GM19043 (cell line): ENCODE measurements around the gene TXK.
"Not testable (repeated sequence)": the region's sequence is repeated elsewhere in the genome, so short reads cannot be mapped to it uniquely, and the experiment has no call there.

Source experiments
- ATAC-seq: cut with Tn5 transposase; IDR thresholded peaks from one replicate; pipeline ENCODE4 v1.9.1; 2021; ENCODE audit warnings: low read depth; ENCODE audit not compliant: unreplicated experiment

TXK gene

DNA sequence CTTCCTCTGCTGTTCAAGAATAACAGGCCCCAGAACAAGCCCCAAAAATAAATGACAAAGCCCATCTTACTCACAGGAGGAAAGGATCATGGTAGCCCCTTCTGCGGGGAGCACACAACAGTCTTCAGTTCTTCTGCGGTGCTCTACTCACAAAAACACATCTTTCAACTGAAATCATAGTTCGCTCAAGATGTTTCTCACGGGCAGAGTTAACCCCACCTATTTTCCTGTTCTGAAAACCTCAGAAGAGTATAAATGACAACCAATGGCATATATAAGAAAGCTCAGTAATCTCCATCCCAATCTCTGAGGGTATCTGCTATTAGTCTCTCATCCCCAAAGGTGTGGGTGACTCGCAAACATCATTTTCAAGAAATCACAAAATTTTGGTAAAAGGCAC is at the start of gene TXK:
TXK (minus strand) TSS at position 170 of the 400 bp plus-strand sequence; CDS start at position 90, 80 bp downstream.
- ATAC-seq, result no peak

DNA sequence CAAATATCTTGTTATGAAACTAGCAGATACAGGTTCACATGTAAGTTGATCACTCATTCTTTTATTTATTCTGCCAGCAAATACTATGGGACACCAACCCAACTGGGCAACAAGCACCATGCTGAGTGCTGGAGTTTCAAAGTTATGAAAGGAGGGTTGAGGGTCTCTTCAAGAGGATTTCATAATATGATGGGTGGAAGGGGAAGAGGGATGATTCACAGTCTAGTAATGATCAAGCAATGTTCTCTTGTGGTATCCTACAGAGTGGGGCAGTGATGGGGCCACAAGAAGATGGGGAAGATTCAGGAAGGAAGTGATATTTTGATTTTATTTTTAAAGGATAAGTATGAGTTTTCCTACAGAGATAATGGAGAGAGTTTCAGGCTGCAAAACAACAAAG is 46.2 kb upstream of the TXK start:
- ATAC-seq, result no peak

DNA sequence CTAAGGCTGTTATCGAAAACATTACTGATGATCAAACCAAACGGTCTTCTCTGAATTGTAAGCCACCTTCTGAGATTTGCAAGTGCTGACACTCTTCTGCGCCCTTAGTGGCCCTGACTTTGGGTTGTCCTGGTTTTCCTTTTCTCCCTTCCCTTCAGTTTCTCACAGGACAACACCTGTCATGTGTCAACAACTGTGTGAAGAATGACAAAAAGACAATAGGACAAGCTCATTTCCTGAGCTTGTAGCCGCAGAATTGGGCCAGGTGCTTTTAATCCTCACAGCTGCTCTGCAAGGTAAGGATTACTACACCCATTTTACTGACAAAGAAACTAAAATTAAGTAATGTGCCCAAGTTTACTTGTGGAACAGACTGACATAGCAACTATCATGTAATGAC is 44.9 kb upstream of the TXK start:
- no peak for ATAC-seq

DNA sequence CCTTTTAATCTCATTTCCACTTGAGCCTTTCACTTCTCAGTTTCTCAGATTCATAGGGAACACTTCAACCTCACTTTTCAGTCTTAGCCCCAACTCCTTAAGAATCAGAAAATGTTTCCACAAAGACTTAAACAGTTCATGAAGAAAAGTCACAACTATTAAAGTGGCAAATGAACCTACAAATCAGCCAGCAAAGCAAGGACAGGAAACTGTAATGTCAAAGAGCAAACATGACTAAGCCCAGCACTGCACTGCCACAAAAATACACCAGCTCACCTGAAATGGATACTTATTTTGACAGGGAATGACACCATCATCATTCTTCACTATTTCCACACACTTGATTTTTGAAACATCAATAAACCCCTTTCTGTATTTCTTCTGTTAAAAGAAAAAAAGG is 41.8 kb upstream of the TXK start:
- ATAC-seq, result no peak

DNA sequence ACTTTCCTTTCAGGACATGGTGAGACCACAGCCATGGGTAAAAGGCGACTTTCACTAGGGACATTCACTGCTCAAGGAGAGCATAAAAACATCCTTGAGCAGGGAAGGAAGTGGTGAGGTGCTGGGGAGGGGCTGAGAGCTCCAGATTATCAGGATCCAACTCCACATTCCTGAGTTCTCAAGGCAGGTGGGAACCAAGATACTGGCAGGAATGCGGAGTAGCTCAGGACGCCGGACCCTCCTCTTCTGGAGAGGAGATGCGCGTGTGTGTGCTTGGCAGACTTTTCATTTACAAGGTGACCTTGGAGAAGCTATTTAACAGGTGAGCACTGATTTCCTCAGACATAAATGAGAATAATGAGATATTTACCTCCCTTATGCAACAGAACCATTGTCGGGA is 41.3 kb upstream of the TXK start:
- ATAC-seq, result no peak

DNA sequence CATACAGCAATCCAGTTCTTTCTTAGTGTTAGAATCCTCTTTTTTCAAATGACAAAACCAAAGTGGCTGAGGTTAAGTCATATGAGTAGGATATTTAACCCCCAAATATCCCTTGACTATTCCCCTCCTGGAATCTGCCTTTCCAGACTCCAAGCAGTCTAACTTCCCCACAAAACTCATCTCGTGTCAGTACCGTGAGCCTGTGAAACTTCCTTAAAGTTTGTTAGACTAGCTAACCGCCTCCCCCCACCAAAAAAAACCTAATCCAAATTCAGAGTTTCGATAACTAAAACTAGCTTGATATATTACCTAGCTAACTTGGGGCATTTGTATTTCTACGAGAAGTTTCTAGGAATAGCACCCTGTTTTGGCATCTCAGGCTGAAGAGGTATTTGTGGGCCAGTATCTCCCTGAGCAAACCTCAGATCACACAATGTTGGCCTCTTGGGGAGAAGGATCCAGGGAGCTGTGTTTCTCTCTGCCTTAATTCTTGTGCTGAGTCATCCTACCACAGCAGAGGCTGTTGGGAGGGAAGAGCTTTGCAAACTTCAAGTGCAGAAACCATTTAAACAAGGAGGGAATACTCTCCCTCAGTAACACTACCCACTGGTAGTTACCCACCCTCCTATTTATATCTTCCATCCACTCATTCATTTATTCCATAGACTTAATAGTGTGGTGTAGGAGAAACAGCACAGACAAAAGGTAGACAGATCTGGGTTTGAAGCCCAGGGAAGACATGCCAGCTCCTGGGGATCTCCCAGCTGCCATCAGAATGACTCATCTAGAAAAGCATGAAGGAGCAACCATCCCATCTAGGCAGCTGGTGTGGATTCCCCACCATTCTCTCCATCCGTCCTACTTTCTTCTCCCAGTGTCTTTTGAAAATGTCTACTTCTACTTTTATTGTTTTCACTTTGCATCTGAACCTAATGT is 39.3 kb upstream of the TXK start:
- ATAC-seq, result no peak

DNA sequence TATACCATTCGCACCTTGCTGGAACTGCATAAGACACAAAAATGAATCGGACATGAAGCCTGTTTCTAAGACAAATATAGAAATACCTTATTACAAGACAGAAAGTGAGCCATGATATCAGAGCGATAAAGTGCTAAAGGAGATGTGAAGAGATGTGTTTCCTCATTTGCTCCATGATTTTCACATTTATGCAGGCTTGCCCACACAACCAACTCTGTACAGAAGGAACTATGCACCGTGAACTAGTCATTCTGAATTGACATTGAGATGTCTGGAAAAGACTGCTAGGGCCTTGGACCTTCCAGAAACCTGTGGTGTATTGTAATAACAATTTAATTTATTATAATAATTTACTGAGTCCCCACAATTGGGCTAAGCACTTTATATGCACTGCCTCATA is 38.6 kb upstream of the TXK start:
- no peak for ATAC-seq

DNA sequence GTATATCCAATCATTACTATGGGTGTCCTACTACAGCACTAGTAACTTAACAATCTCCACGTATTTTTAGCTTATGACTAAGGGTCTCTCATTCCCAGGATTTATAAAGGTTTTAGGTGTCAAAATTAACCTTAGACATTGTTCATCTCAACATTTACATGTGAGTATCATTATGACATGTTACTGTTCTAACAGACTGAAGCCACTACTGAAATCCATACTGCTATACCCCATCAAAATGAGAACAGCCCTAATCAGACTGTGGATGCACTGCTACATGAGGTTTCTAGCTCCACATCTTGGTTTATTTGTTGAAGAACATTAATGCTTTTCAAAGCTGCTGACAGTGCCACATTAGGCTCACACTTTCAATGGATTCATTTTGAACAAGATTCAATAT is 35.6 kb upstream of the TXK start:
- ATAC-seq, result no peak

DNA sequence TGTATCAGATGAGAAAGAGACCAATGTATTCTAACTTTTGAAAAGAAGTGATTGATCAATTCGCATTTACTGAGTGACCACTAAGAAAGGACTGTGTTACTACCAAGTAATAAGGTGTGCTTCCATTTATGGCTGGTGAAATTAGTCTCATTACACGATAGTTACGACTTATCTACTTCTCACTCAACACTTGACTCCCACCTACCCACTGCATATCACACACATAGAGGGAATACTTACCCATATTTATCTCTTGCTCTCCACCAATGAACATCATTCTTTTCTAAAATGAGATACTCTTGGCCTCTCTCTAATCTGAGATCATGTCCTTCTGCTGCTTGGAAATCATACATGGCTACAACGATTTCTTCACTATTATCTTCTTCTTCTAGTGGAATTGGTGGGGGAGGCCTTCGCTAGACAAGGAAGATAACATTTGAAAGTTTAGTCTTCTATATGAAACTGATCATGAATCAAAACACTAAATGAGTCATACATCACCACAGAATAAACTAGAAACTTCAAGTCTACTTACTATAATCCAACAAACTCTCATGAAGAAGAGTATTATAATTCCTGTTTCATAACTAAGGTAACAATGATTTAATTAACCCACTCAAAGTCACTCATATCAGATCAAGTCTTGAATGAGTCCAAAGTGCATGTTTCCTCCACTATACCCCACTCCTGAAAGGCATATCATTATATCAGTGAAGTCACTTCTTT is 33.7 kb upstream of the TXK start:
- ATAC-seq, result no peak

DNA sequence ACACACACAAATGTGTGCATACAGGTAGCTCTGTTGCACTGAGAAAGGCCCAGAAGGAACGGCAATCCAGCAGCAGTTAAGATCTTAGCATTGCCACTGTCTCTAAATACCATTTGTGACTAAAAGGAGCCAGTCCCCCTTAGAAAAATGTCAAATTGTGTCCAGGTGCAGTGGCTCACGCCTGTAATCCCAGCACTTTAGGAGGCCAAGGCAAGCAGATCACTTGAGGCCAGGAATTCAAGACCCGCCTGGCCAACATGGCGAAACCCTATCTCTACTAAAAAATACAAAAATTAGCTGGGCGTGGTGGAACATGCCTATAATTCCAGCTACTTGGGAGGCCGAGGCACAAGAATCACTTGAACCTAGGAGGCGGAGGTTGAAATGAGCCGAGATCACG is 30.5 kb upstream of the TXK start:
- not testable (repeated sequence) for ATAC-seq

DNA sequence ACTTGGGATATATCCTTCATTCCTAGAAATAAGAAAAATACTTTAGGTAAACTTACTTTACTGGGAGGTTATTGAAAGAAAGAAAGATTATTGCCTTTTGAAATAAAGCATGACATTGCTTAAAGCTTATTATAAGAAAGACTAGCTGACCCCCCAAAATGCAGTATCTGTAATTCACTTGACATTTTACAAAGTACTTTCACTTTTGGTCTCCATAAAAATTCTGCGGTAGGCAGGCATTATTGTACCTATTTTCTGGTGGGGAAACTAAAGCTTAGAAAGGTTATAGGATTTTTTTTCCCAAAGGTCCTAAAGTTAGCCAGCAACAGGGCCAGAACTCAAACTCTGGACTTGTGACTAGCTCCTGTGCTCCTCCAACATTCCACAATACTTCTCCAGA is 29.7 kb upstream of the TXK start:
- ATAC-seq, result no peak

DNA sequence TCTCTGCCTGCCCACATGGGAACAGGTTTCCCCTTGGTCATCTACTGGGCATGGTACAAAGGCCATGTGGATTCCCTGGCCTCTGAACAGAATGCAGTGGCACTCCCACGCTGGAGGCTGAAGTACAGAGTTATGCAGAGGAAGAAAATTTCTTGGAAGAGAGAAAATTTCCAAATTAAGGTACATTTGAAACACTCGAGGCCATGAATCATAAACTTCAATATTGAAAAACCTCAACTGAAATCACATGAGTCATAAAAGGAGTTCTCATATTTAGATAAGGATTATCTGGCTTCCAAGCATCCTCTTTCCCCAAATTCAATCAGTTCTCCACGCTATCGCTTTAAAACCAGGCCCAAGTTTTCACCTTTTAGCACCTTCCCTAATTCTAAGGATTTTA is 28.1 kb upstream of the TXK start:
- ATAC-seq, result no peak

DNA sequence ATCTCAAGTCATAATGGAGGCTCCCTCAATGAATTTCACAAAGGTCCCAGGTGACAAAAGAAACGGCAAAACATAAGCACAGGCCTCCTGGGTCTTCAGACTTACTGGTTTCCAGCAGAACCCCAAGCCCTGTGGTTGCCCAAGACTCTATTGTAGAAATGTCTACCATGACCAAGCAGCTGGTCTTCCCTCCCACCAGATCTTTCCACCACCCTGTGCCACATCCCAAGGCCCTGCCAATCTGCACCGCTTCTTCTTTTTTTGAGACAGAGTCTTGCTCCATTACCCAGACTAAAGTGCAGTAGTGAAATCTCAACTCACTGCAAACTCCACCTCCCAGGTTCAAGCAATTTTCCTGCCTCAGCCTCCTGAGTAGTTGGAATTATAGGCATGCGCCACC is 23.2 kb upstream of the TXK start:
- ATAC-seq, result no peak

DNA sequence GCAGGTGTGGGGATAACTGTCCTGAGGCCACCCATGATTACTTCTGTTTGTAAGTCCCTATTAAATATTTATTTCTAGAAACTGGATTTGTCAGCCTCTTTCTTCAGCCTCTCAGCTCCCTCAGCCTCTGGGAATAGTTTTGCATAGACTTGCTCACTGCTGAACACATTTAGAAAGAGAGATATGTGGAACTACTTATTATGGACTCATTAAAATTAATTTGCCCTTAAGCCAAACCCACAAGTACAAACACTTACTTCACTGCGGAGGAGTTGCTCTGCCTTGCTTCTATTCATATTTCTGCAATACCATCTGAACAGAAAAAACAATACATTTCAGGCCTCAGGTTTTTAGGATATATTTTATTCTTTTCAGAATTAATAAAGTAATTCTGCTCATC is 22.4 kb upstream of the TXK start:
- ATAC-seq, result no peak

DNA sequence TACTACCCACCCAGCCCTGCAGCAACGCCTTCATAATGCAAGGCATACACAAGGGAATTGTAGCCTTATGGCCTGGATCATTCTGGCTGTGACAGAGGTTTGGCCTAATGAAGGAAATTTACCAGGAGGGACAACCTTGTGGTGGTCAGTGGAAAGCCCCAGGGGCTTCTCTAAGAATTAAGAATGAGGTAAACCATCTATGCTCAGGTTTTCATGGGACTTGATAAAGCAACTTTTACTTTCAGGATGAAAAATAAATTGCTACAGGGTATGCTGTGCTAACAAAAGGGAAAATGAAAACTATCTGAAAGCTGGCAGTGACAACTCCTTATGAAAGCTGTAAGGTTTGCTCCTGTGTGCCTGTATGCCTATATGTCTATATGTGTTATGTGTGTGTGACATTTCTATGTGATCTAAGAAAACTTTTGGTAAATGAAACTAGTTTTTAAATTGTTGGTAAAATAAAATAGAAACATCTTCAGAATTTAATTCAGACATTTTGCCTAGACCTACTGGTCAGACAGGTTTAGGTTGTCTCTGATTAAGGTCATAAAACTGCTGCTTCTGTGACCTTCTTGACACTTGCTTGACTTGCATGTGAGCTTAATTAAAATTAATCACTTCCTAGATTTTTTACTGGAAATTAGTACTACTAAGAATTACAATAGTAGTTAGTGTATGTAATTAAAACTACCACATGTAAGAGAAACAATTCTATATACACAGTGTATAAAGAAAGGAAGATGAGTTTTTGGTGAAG is 19.9 kb upstream of the TXK start:
- ATAC-seq, result no peak

DNA sequence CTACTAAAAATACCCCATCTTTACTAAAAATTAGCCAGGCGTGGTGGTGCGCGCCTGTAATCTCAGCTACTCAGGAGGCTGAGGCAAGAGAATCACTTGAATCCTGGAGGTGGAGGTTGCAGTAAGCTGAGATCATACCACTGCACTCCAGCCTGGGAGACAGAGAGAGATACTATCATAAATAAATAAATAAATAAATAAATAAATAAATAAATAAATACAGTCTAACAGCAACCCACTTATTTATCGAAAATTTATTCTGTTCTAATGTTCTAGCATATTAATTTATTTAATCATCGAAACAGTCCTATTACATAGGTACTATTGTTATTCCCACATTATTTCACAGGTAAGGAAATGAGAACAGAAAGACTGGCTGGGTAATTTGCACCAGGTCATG is 18.2 kb upstream of the TXK start:
- no peak for ATAC-seq

DNA sequence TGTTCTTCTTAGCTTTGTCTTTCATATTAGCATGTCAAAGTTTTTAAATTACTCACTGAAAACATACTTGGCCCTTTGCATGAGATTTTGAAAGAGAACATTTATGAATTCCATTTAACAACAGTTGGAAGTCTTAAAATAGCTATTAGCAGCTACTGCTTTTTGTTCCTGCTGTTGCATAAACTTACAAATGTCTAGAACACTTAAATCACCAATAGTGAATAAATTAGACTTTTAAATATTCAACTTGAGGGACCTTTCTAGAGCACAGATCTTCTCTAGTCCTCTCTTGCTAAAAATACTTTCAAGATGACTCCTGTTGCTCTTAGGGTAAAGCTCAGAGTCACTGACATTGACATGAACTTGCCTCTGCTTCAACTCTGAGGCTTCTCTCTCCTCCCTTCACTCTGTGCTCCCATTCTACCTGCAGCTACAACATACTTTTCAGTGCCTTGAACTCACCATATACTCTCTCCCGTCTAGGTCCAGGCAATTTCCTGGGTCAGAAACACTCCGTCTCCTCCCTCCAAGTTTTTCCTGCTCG is 15.8 kb upstream of the TXK start:
- no peak for ATAC-seq

DNA sequence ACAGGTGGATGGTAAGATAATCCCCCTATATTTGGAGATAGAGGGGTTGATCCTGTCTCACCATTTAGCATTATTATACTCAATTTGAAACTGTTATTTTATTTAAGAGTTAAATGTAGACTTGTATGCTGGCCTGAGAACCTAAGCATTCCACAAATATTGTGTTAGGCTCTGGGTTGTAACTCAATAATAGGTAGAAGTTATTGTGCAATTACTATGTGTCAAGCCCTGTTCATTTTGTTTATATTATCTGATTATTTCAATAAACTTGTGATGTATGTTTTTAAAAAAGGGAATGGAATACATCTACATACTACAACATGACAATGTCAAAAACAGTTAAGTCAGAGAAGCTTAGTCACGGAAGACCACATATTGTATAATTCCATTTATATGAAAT is 13.6 kb upstream of the TXK start:
- ATAC-seq, result no peak

DNA sequence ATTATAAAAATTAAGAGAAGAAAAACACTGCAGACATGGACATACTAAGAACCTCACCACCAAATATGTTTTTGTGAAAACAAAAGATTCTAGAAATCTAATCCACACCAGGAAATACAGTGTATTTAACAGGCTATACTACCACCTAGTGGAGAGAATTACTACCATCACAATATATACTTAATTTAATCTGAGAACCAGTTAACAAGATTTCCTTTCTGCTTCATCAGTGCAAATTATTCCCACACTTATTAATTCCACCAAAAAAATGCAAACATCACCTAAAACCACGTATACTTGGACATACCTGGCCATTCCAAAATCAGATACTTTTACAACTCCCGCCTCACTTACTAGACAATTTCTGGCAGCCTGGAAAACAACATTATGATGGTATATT is 7.0 kb upstream of the TXK start:
- ATAC-seq, result no peak

DNA sequence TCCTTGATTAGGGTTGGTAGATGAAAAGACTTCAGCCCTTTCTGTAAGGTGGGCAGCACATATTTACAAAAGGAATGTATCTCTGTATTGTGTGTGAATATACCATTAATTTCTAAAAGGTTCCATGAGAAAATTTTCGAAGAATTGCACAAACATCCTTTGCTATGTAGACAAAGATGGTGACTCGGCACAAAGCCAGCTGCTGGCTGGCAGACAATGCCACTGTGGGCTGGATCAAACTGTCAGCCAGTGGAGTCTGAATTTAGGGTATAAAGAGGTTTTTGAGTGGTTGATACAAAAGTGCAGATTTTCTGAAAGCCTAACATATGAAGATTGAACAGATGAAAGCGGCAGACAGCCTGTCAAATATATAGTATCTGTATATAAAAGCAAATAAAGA is 5.6 kb upstream of the TXK start:
- no peak for ATAC-seq

DNA sequence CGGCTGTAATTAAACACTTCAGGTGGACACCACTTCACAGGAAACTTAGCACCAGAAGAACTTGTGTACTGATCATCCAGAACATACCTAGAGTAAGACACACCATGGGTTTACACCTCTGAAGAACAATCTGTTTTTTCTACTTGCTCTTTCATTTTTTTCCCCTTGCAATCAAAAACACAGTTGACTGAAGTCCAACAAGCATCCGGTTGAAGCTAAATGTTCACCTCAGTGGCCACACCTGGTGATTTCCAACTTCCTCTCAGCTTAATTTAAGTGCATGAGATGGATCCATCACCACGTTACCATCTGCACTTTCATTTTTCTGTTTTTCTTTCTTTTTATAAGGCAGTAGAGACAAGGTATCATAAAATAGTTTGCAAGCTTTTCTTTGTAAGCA is 4.9 kb upstream of the TXK start:
- ATAC-seq, result peak; percentile 85
